ENCODE data around the gene TMPRSS11D. TPM values are rescaled to one million over a fixed set of nuclear protein-coding genes. Genes with fewer than 3 reads are reported as not detected.

The TMPRSS11D gene
- total RNA-seq, 4 donors from 2014 or later: 3.4 TPM; not detected in 3

GRCh38 chr4:67809502-67809901 is 74.3 kb downstream of the TMPRSS11D start:
- 81% methylated on average over 7 of the region's 7 CpGs; no CpG with 5 or more reads in 1 of the 2 donors for WGBS, 2 donors (ENCODE audit: low coverage in 1 of 2)
- Histone ChIP-seq H3K27me3 (no peaks in the 10 kb centered on the region), H3K4me3 (no peak overlapping the region)

DNA sequence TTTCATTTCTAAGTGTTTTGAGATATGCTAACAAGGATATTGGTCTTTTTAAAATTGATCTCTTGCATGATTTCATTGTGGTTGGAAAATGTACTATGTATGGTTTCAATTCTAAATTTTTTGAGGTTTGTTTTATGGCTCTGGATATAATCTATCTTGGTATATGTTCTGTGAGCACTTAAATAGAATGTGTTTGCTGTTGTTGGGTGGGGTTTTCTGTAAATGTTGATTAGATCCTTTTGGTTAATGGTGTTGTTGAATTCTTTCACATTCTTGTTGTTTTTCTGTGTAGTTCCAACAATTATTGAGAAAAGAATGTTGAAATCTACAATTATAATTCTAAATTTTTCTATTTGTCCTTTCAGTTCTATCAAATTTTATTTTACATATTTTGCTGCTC is 87.0 kb downstream of the TMPRSS11D start:
- H3K36me3 ChIP-seq: no peaks in the 10 kb centered on the region
- intact Hi-C loops (cut with DNase I; ENCODE audit: low total_unique reads) (no loop called here), in situ Hi-C loops (cut with MboI; ENCODE audit: low pct_ligation_motif_present in 1 of 4, low pct_unique_long_range_greater_than_20kb in 1 of 4, low sequenced_read_pairs in 3 of 4) (no loop called here)
- H3K27me3 ChIP-seq: no peaks in the 10 kb centered on the region
- no peaks in the 10 kb centered on the region for H3K9me3 ChIP-seq
- H3K4me1 ChIP-seq: no peaks in the 10 kb centered on the region
- no peak overlapping the region for H3K27ac ChIP-seq
- DNase-seq: no peak
- no peak overlapping the region for H3K4me3 ChIP-seq
- TF ChIP-seq POLR2A (IDR thresholded peaks at IDR 0.05) (no peak), EP300 (IDR thresholded peaks at IDR 0.05; ENCODE audit: low read depth) (no peak), POLR2AphosphoS5 (IDR thresholded peaks at IDR 0.05) (no peak)
- TF ChIP-seq, protein P1, sequence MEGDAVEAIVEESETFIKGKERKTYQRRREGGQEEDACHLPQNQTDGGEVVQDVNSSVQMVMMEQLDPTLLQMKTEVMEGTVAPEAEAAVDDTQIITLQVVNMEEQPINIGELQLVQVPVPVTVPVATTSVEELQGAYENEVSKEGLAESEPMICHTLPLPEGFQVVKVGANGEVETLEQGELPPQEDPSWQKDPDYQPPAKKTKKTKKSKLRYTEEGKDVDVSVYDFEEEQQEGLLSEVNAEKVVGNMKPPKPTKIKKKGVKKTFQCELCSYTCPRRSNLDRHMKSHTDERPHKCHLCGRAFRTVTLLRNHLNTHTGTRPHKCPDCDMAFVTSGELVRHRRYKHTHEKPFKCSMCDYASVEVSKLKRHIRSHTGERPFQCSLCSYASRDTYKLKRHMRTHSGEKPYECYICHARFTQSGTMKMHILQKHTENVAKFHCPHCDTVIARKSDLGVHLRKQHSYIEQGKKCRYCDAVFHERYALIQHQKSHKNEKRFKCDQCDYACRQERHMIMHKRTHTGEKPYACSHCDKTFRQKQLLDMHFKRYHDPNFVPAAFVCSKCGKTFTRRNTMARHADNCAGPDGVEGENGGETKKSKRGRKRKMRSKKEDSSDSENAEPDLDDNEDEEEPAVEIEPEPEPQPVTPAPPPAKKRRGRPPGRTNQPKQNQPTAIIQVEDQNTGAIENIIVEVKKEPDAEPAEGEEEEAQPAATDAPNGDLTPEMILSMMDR (IDR thresholded peaks at IDR 0.05): no peak

More at GRCh38 chr4:67809502-67809901, 74.3 kb downstream of the TMPRSS11D start:
- in situ Hi-C loops (cut with MboI; ENCODE audit: low pct_ligation_motif_present in 1 of 4, low pct_unique_long_range_greater_than_20kb in 1 of 4, low sequenced_read_pairs in 3 of 4): no loop called here
- intact Hi-C loops (cut with DNase I; ENCODE audit: low total_unique reads): no loop called here
- DNase-seq: no peak
- Histone ChIP-seq H3K9me3 (no peaks in the 10 kb centered on the region), H3K4me1 (no peaks in the 10 kb centered on the region), H3K27ac (no peak overlapping the region), H3K36me3 (no peaks in the 10 kb centered on the region)
- TF ChIP-seq POLR2A (IDR thresholded peaks at IDR 0.05) (no peak), POLR2AphosphoS5 (IDR thresholded peaks at IDR 0.05) (no peak), EP300 (IDR thresholded peaks at IDR 0.05; ENCODE audit: low read depth) (no peak)
- TF ChIP-seq, protein P1 (IDR thresholded peaks at IDR 0.05): no peak

DNA sequence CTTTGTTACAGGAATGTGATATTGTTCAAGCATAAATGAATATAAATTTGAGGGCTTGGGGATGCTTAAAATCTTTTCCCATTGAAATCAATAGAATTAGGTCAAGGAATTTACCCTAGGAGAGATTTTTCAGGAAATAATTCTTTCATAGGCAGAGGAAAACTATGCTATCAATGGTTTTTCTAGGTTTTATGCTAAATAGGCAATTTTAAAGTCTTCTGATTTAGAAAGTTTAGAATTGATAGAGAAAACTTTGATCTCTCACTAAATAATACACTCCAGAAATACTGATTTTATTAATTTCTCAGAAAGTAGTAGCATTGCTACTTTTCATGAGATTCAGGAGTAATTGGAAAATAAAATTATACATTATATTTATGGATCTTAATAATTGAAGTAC is 93.1 kb downstream of the TMPRSS11D start:
- H3K4me1 ChIP-seq: no peaks in the 10 kb centered on the region
- in situ Hi-C loops (cut with MboI; ENCODE audit: low pct_ligation_motif_present in 1 of 4, low pct_unique_long_range_greater_than_20kb in 1 of 4, low sequenced_read_pairs in 3 of 4): no loop called here
- intact Hi-C loops (cut with DNase I; ENCODE audit: low total_unique reads): no loop called here
- DNase-seq: no peak
- no peaks in the 10 kb centered on the region for H3K9me3 ChIP-seq
- H3K27me3 ChIP-seq: no peaks in the 10 kb centered on the region
- H3K27ac ChIP-seq: no peak overlapping the region
- no peak overlapping the region for H3K4me3 ChIP-seq
- H3K36me3 ChIP-seq: no peaks in the 10 kb centered on the region
- TF ChIP-seq, protein P1 (IDR thresholded peaks at IDR 0.05): no peak
- TF ChIP-seq EP300 (IDR thresholded peaks at IDR 0.05; ENCODE audit: low read depth): no peak
- TF ChIP-seq POLR2A (IDR thresholded peaks at IDR 0.05): no peak
- TF ChIP-seq POLR2AphosphoS5 (IDR thresholded peaks at IDR 0.05): no peak

- H3K36me3 ChIP-seq: no peaks in the 10 kb centered on the region
- in situ Hi-C loops (cut with MboI; ENCODE audit: low pct_ligation_motif_present in 1 of 4, low pct_unique_long_range_greater_than_20kb in 1 of 4, low sequenced_read_pairs in 3 of 4): no loop called here
- no peaks in the 10 kb centered on the region for H3K27me3 ChIP-seq
- no peak for DNase-seq
- TF ChIP-seq, protein P1 (IDR thresholded peaks at IDR 0.05): no peak
- TF ChIP-seq EP300 (IDR thresholded peaks at IDR 0.05; ENCODE audit: low read depth) (no peak), POLR2AphosphoS5 (IDR thresholded peaks at IDR 0.05) (no peak), POLR2A (IDR thresholded peaks at IDR 0.05) (no peak)
- no peak overlapping the region for H3K4me3 ChIP-seq
- intact Hi-C loops (cut with DNase I; ENCODE audit: low total_unique reads): no loop called here
- H3K4me1 ChIP-seq: no peaks in the 10 kb centered on the region
- WGBS, 2 donors (ENCODE audit: low coverage in 1 of 2): 90 to 100% methylated on average over 1 to 2 of the region's 2 CpGs
- no peaks in the 10 kb centered on the region for H3K9me3 ChIP-seq
- no peak overlapping the region for H3K27ac ChIP-seq
Measured at GRCh38 chr4:67787311-67787710, 96.5 kb downstream of the TMPRSS11D start.

Data from transverse colon (tissue), 4 donors.